DND-41 (cell line): Measurements from ENCODE around the gene FNBP1.

Experiments
- CTCF ChIP-seq: IDR thresholded peaks from 2 replicates; pipeline ENCODE4 v1.5.1; 2012; ENCODE audit warnings: borderline replicate concordance, low read length, moderate library complexity, mild to moderate bottlenecking; ENCODE audit not compliant: poor library complexity, severe bottlenecking; ENCODE audit errors: extremely low read depth
- EZH2 ChIP-seq: IDR thresholded peaks from 3 replicates; pipeline ENCODE4 v1.6.1; 2012; ENCODE audit warnings: borderline replicate concordance, low read depth, mild to moderate bottlenecking, moderate library complexity, low read length, inconsistent platforms; ENCODE audit not compliant: severe bottlenecking

- TF ChIP-seq CTCF (no peak), EZH2 (no peak)
These were observed 140.3 kb downstream of the FNBP1 start for GRCh38 chr9:129902740-129903134.
